NCI-H1048 (cell line): Measurements from ENCODE around the gene REXO1.

Experiments
- DNase-seq: peaks from one replicate; lab custom pipeline; 2025; lab: John Stamatoyannopoulos, UW

REXO1 gene

DNA sequence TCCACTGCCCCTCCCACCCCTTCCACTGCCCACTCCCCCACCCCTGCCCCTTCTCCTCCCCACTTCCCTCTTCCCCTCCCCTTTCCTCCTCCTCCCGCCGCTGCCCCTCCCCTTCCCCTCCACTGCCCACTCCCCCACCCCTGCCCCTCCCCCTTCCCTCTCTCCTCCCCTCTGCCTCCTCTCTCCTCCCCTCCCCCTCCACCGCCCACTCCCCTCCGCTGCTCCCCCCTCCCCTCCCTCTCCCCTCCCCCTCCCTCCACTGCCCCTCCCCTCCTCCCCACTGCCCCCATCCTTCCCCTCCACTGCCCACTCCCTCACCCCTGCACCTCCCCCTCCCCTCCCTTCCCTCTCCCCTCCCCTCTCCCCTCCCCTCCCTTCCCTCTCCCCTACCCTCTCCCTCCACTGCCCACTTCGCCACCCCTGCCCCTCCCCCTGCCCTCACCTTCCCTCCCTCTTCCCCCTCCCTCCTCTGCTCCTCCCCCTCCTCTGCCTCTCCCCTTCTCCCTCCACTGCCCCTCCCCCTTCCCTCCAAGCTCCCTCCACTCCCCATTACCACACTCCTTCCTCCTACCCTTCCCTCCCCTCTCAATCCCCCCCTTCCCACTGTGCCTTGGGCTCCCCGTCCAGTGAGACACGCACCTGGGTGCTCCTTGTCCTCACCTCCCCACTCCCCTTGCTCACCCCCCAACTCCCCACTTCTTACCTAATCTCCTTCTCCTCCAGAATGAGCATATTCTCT is 58.1 kb downstream of the REXO1 start:
- DNase-seq = no peak

- DNase-seq = no peak
These were observed 58.8 kb downstream of the REXO1 start for GRCh38 chr19:1789261-1790041.

- DNase-seq = no peak
These were observed 61.2 kb downstream of the REXO1 start for GRCh38 chr19:1787116-1787515.

DNA sequence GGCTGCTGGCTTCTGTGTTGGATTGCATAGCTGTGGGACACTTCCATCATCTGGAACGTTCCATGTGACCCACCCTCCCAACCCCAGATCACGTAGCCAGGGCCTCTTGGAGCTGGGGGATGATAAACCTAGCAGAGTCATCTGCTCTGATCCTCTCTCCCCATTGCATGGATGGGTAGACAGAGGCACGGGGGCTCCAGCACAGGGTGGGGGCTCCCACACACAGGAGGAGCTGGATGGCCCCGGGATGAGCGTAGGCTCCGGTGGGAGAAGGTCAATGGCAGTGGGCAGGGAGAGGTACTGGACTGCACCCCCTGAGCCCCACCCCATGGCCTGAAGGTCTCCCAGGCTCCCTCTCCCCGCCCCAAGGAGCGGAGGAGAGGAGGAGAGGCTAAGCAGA is 61.6 kb downstream of the REXO1 start:
- DNase-seq = no peak

GRCh38 chr19:1785310-1785709 is 63.0 kb downstream of the REXO1 start:
- no peak for DNase-seq

GRCh38 chr19:1783874-1784273 is 64.4 kb downstream of the REXO1 start:
- no peak for DNase-seq

GRCh38 chr19:1783354-1783753 is 64.9 kb downstream of the REXO1 start:
- DNase-seq = no peak

GRCh38 chr19:1782521-1782920 is 65.8 kb downstream of the REXO1 start:
- DNase-seq = no peak

GRCh38 chr19:1780272-1780958 is 67.9 kb downstream of the REXO1 start:
- no peak for DNase-seq

DNA sequence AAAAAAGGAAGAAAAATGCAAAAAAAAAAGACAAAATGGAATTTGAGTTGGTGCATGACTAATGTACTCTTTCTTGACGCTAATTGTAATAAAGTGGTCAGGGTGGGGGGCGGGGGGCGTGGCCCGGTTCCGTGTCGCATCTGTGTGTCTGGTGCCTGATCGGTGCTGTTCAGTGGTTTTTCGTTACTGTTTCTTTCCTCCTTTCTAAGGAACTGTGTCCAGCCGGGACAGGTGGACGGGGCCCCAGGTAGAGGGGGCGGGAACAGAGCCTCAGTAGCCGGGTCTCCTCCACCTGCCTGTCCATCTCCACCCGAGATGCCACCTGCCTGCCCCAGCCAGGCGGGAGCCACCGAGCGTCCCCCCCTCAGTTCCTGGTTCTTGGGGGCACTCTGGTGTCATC is 68.7 kb downstream of the REXO1 start:
- no peak for DNase-seq

GRCh38 chr19:1777149-1777548 is 71.1 kb downstream of the REXO1 start:
- no peak for DNase-seq

GRCh38 chr19:1776606-1777147 is 71.6 kb downstream of the REXO1 start:
- DNase-seq = no peak

- DNase-seq = no peak
These were observed 72.2 kb downstream of the REXO1 start for GRCh38 chr19:1775951-1776605.

GRCh38 chr19:1774989-1775772 is 73.1 kb downstream of the REXO1 start:
- DNase-seq = no peak

- DNase-seq = no peak
These were observed 75.1 kb downstream of the REXO1 start for GRCh38 chr19:1773184-1773583.

DNA sequence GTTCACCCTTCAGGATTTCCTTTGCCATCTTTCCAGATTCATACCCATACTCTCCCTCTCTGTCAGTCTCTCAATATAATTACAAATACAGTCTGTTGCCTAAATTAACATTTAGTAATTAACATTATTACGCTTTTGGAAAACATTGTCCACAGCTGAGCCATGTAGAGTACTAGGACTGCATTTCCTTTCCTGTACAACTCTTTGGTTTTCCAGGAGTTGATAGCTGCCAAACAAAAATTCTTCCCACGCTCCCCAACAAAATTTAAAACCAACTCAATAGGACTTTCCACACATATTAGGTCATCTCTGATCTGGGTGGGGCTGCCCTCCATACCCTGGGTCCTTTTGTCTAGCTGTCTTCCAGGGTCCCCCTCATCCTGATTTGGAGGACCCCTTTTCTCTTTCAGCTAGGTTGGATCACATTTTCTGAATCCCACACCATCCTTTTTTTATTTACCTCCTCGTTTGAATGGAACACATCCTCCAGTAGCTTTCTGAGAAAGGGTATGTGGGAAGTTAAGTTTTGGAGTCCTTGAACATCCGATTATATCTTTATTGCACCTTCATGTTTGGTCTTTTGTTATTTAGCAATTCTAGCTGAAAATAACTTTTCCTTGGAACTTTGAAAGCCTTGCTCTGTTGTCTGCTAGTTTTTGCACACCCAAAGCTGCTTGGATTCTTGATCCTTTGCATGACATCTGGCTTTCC is 77.3 kb downstream of the REXO1 start:
- no peak for DNase-seq

DNA sequence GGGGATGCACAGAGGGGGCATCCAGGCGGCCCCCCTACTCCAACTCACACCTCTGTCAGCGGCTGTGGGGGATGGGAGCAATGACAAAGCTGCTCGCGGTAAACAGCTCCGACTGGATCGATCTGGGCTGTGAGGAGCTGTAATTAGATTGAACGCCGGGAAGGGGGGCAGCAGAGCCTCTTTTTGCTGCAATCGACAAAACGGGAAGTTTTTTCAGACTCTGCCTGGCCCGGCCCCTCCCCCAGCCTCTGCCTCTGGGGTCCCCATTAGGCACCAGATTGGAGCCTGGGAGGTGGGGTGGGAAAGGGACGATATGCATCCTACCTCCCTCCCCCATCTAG is 78.7 kb downstream of the REXO1 start:
- no peak for DNase-seq

DNA sequence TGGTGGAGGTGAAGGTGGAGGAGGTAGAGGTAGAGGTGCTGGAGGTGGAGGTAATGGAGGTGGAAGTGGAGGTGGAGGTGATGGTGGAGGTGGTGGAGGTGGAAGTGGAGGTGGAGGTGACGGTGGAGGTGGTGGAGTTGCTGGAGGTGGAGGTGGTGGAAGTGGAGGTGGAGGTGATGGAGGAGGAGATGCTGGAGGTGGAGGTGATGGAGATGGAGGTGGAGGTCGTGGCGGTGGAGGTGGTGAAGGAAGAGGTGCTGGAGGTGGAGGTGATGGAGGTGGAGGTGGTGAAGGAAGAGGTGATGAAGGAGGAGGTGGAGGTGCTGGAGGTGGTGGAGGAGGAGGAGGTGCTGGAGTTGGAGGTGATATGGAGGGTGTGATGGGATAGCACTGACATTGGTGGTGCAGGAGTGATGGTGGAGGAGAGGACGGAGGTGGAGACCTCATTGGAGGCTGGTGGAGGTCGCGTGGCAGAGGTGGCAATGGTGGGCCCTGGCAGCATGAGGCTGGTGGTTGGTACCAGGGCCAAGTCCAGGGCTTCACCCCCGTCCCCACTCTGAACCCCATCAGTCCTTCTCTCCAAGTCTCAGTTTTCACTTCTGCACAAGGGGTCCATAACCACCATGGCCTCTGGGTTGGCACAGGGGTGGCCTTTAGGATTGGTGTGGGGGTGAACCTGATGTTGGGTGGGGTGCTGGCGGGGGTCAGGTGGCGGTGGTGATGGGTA is 79.2 kb downstream of the REXO1 start:
- DNase-seq = no peak

DNA sequence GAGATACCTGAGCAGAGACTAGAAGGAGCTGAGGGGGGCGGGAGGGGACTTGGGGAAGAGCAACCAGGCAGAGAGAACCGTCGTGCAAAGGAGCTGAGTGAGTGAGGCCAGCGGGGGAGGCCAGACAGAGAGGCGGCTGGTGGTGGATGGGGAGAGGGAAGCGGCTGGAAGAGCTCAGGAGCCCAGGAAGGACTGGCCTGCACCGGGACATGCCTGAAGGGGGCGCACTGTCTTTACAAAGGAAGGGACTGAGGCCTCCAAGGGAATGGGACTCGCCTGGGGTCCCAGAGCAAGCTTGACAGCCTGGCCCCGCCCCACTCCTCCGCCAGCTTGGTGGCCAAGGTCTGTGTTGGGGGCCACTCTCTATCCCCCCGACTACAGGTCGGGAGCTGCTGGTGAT is 80.0 kb downstream of the REXO1 start:
- DNase-seq = no peak

GRCh38 chr19:1767464-1767933 is 80.8 kb downstream of the REXO1 start:
- DNase-seq = no peak
